BLaER1 (cell line): ENCODE data around the gene ZMAT2.
"Not testable (repeated sequence)": the region's sequence is repeated elsewhere in the genome, so short reads cannot be mapped to it uniquely, and the experiment has no call there.

Source experiments
- H3K27ac ChIP-seq: shearing (Covaris generic); formaldehyde crosslinking; 2 replicates; pipeline ENCODE4 v1.8.1; 2022
- H3K27me3 ChIP-seq: shearing (Covaris generic); formaldehyde crosslinking; 2 replicates; pipeline ENCODE4 v1.8.1; 2022
- H3K36me3 ChIP-seq: shearing (Covaris generic); formaldehyde crosslinking; 2 replicates; pipeline ENCODE4 v1.8.1; 2022
- H3K4me1 ChIP-seq: shearing (Covaris generic); formaldehyde crosslinking; 2 replicates; pipeline ENCODE4 v1.8.1; 2022
- H3K4me2 ChIP-seq: shearing (Covaris generic); formaldehyde crosslinking; 2 replicates; pipeline ENCODE4 v1.8.1; 2022
- H3K4me3 ChIP-seq: shearing (Covaris generic); formaldehyde crosslinking; 2 replicates; pipeline ENCODE4 v1.8.1; 2022
- H3K9ac ChIP-seq: shearing (Covaris generic); formaldehyde crosslinking; 2 replicates; pipeline ENCODE4 v1.8.1; 2022
- H3K9me3 ChIP-seq: shearing (Covaris generic); formaldehyde crosslinking; 2 replicates; pipeline ENCODE4 v1.8.1; 2022
- H4K20me1 ChIP-seq: shearing (Covaris generic); formaldehyde crosslinking; 2 replicates; pipeline ENCODE4 v1.8.1; 2022
- Cebpa-rat ChIP-seq: shearing (Covaris generic); IDR thresholded peaks from 2 replicates; pipeline ENCODE4 v1.8.1; 2022

ZMAT2 gene, protein sequence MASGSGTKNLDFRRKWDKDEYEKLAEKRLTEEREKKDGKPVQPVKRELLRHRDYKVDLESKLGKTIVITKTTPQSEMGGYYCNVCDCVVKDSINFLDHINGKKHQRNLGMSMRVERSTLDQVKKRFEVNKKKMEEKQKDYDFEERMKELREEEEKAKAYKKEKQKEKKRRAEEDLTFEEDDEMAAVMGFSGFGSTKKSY

DNA sequence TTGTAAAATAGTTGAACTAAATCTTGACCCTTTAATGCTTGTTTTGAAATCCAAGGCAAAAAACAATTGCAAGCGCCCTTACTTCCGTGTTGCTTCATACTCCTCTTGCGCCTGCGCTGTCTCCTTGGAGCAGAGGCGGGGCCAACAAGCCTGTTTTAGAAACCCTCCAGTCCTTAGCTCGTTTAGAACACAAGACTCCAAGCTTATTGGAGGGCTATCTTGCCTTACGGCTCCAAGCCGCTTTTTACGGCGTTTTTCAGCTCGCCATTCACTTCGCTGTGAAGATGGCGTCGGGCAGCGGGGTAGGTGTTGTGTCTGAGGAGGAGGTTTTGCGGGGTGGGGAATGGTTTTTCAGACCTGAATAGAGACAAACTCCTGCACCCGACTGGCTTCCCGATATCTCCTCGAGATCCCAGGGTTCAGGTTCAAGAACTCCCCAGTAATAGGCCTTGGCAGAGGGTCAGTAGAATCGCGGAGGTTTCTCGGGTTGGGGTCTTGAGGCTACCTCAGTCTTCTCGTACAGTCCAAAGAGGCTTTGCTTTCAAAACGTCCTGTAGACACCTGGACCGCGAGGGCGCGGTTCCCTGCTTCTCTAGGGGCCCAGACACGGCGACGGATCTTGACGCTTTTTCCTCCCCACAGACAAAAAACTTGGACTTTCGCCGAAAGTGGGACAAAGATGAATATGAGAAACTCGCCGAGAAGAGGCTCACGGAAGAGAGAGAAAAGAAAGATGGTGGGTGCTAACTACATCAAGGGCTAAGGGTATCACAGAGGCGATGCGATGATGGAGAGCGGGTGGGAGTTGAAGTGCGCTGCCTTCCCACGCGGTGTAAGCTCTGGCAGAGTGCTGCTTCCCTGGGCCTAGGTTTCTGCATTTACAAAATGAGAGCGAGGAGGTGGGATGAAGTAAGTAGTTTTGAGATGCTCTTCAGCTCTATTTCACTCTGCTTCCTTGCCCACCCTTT lies at the start of gene ZMAT2:
TSS of gene ZMAT2 (plus strand) at position 271 of the 968 bp plus-strand sequence. CDS start at position 285, 14 bp downstream.
- H3K27ac ChIP-seq, result peak within 1 kb of the TSS; percentile 78
- H3K27me3 ChIP-seq, result no peaks in the 10 kb centered on the region
- peak within 1 kb of the TSS; percentile 97 for H3K4me2 ChIP-seq
- H3K9me3 ChIP-seq, result no peaks in the 10 kb centered on the region
- H3K9ac ChIP-seq, result peak within 1 kb of the TSS; percentile 86
- peaks cover 21% of the 10 kb centered on the region for H3K4me1 ChIP-seq
- H3K4me3 ChIP-seq, result peak within 1 kb of the TSS; percentile 83
- TF ChIP-seq Cebpa-rat, result 0 out of 2 replicates have a peak, but pooled peaks have one; percentile 56
- peaks cover 6% of the 10 kb centered on the region; the same call in 1 of the 2 replicates for H4K20me1 ChIP-seq
- peaks cover 84% of the 10 kb centered on the region for H3K36me3 ChIP-seq

DNA sequence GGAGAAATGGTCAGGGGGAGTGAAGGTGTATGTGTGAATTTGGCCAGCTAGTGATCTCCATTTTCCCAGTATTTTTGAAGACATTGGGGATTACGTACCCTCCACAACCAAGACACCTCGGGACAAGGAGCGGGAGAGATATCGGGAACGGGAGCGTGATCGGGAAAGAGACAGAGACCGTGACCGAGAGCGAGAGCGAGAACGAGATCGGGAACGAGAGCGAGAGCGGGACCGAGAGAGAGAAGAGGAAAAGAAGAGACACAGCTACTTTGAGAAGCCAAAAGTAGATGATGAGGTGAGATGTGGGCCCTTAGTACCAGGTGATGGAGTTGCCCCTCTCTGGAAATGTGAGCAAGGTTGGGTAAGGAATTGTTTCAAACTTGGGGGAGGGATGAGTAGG lies 41.4 kb upstream of the ZMAT2 start:
- H3K9me3 ChIP-seq, result no peaks in the 10 kb centered on the region
- H3K36me3 ChIP-seq, result peaks cover 97% of the 10 kb centered on the region
- H3K4me1 ChIP-seq, result peaks cover 4% of the 10 kb centered on the region
- H3K4me3 ChIP-seq, result no peak overlapping the region
- no peak overlapping the region for H3K9ac ChIP-seq
- no peak overlapping the region for H3K27ac ChIP-seq
- no peaks in the 10 kb centered on the region for H3K27me3 ChIP-seq
- no peak for TF ChIP-seq Cebpa-rat
- H3K4me2 ChIP-seq, result no peak overlapping the region
- no peaks in the 10 kb centered on the region for H4K20me1 ChIP-seq

DNA sequence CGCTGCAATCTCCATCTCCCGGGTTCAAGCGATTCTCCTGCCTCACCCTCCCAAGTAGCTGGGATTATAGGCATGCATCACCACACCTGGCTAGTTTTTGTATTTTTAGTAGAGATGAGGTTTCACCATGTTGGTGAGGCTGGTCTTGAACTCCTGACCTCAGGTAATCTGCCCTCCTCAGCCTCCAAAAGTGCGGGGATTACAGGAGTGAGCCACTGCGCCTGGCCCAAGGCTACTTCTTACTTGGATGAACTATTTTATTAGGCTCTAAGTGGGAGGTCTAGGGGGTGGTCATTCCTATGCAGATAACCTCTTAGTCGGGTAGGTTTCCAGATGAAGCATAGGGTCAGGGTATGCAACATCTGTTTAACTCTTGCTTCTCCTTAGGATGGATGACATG lies 39.9 kb upstream of the ZMAT2 start:
- not testable (repeated sequence) for H3K27ac ChIP-seq, H4K20me1 ChIP-seq, H3K9ac ChIP-seq, H3K9me3 ChIP-seq, H3K27me3 ChIP-seq, H3K4me2 ChIP-seq, H3K4me3 ChIP-seq
- peaks cover 82% of the 10 kb centered on the region for H3K36me3 ChIP-seq
- peaks cover 11% of the 10 kb centered on the region for H3K4me1 ChIP-seq

DNA sequence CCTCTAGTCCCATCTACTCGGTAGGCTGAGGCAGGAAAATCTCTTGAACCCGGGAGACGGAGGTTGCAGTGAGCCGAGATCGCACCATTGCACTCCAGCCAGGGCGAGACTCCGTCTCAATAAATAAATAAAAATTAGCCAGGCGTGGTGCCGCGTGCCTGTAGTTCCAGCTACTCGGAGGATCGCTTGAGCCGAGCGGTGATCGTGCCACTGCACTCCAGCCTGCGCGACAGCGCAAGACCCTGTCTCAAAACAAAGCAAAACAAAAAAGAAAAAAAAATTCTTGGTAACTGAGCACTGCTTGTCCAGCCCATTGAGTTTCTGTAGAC lies 36.3 kb upstream of the ZMAT2 start:
- Histone ChIP-seq H4K20me1 (peaks cover 34% of the 10 kb centered on the region), H3K4me1 (peaks cover 31% of the 10 kb centered on the region), H3K27ac (peak overlapping the region; percentile 83), H3K9me3 (no peaks in the 10 kb centered on the region), H3K36me3 (peaks cover 70% of the 10 kb centered on the region), H3K4me2 (peak overlapping the region; percentile 85), H3K27me3 (no peaks in the 10 kb centered on the region), H3K9ac (peak overlapping the region; percentile 87), H3K4me3 (peak overlapping the region; percentile 91)
- TF ChIP-seq Cebpa-rat, result no peak

DNA sequence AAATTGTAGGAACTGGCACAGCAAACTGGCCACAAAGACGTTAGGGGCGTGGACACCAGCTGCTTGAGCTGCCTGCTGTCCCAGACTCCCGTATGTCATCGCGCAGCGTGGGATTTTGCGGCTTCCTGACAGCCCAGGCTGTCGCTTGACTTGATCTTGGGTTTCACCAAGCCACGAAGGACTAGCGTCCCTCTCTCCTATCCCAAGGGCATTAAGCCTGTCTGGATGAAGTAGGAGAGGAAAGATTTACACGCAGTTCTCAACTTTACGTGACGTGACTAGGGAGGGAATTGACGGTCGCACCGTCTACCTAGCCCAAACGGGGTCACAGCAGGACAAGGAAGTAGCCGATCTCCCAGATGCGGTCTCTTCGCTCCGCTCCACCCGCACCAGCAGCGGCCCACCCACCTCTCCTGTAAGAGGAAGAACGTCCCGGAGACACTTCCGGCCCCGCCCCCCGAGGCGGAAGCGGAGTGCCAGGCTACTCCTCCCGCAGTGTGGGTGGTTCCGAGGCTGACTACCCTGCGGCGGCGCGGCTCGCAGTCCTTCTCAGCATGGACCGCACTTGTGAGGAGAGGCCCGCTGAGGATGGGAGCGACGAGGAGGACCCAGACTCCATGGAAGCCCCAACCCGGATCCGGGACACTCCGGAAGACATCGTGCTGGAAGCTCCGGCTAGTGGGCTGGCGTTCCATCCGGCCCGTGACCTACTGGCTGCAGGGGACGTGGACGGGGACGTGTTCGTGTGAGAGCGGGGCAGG lies 35.7 kb upstream of the ZMAT2 start, which contains the start of gene WDR55:
TSS of gene WDR55 (plus strand) at position 546 of the 761 bp plus-strand sequence. CDS start at position 555, 9 bp downstream.
- peaks cover 40% of the 10 kb centered on the region for H4K20me1 ChIP-seq
- H3K27me3 ChIP-seq, result no peaks in the 10 kb centered on the region
- H3K36me3 ChIP-seq, result peaks cover 70% of the 10 kb centered on the region
- TF ChIP-seq Cebpa-rat, result no peak
- H3K4me1 ChIP-seq, result peaks cover 31% of the 10 kb centered on the region
- H3K9me3 ChIP-seq, result no peaks in the 10 kb centered on the region
- H3K4me3 ChIP-seq, result peak within 1 kb of the TSS; percentile 91
- peak within 1 kb of the TSS; percentile 83 for H3K27ac ChIP-seq
- peak within 1 kb of the TSS; percentile 87 for H3K9ac ChIP-seq
- peak within 1 kb of the TSS; percentile 85 for H3K4me2 ChIP-seq

DNA sequence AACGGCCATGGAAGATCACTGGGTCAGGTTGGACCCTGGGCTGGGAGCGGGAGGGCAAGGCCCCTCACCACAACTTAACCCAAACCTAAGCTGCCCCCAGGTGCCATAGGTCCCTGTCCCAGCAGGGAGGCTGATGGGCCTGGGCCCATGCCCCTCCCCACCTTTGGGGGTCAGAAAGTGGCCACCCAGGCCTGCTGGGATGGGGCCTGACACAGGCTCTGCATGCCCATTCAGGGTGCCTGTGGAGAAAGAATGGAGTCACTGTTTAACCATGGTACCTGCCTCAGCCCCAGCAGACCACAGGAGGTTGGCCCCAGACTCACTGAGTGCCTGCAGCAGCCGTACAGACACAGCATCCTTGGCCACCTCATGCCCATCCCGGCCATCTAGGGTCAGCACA lies 29.2 kb upstream of the ZMAT2 start:
- not testable (repeated sequence) for H3K27ac ChIP-seq, H3K4me3 ChIP-seq, H3K27me3 ChIP-seq, H3K9me3 ChIP-seq, H3K9ac ChIP-seq, H3K4me2 ChIP-seq
- H4K20me1 ChIP-seq, result peaks cover 56% of the 10 kb centered on the region
- peaks cover 95% of the 10 kb centered on the region for H3K36me3 ChIP-seq
- H3K4me1 ChIP-seq, result peaks cover 13% of the 10 kb centered on the region

DNA sequence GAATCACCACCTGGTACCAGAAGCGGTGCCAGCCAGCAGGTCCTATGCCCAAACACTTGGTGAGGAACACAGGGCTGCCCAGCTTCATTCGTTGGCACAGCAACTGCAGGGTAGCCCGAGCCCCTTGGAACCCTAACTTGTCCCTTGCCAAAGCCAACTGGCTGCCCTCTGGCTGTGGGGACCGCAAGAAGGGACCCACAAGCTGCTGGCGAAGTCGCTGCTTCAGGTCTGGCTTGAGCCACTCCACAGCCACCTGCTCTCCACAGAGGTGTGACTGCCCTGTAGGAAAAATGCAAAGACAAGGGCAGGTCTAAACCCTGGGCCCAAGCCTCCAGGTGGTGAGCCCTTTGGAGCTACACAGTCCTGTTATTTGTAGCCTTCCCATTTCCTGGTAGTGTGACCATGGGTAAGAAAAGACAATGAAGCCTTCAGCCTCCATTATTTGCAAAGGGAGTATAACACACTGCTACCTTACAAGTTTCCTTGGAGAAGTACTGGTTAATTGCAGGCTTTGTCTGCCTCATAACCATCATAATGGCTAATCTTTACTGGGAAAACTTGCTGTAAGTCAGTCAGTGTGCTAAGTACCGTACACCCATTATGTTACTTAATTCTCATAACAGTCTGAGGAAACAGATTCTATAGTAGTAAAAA lies 28.6 kb upstream of the ZMAT2 start:
- no peak overlapping the region for H3K4me3 ChIP-seq
- no peaks in the 10 kb centered on the region for H3K9me3 ChIP-seq
- H3K27ac ChIP-seq, result no peak overlapping the region
- no peak overlapping the region for H3K4me2 ChIP-seq
- no peak for TF ChIP-seq Cebpa-rat
- no peak overlapping the region for H3K9ac ChIP-seq
- H3K36me3 ChIP-seq, result peaks cover 100% of the 10 kb centered on the region
- peaks cover 8% of the 10 kb centered on the region; the same call in 1 of the 2 replicates for H3K4me1 ChIP-seq
- H3K27me3 ChIP-seq, result no peaks in the 10 kb centered on the region
- H4K20me1 ChIP-seq, result peaks cover 50% of the 10 kb centered on the region

DNA sequence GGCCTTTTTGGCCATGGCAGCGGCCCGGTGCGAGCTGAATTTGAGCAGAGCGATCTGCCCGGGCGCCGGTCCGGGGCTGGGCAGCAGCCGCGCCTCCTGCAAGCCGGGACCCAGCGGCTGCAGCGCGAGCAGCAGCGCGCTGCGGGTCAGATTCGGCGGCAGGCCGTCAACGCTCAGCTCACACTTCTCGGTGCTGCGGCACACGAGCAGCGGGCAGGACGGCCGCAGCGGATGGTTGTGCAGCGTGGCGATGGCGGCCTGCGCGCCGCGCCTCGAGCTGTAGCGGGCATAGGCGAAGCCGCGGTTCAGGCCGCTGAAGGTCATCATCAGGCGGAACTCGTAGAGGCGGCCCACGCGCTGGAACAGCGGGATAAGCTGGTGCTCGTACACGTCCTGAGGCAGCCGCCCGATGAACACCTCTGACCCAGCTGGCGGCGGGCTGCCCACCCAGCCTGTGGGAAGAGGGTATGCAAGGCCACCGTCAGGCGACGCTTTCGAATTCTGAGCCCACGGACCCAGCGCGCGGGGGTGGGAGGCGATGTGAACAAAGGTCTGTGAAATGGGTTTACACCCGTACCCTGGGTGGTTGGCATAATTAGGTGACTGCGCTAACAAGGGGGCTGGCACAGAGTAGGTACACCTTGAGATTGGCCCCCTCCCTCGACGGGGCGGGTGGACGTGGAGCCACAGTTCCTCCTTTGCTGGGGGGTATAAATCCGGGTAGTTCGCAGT lies 27.6 kb upstream of the ZMAT2 start:
- H3K9ac ChIP-seq, result no peak overlapping the region
- no peak overlapping the region for H3K4me3 ChIP-seq
- H3K27me3 ChIP-seq, result no peaks in the 10 kb centered on the region
- H3K27ac ChIP-seq, result no peak overlapping the region
- H3K4me2 ChIP-seq, result no peak overlapping the region
- peaks cover 40% of the 10 kb centered on the region for H4K20me1 ChIP-seq
- no peaks in the 10 kb centered on the region for H3K9me3 ChIP-seq
- H3K36me3 ChIP-seq, result peaks cover 100% of the 10 kb centered on the region
- no peaks in the 10 kb centered on the region for H3K4me1 ChIP-seq
- TF ChIP-seq Cebpa-rat, result no peak
